GM12874 (cell line): ENCODE measurements around the gene HIKESHI.

ENCODE experiments used
- CTCF ChIP-seq: IDR thresholded peaks from 2 replicates; pipeline ENCODE4 v1.5.1; 2011; ENCODE audit warnings: low read depth, mild to moderate bottlenecking, control low read depth, low read length, moderate library complexity; ENCODE audit not compliant: insufficient read depth

Gene HIKESHI

GRCh38 chr11:86370171-86370570, 68.1 kb downstream of the HIKESHI start:
- TF ChIP-seq CTCF: no peak

GRCh38 chr11:86370922-86371594, 69.0 kb downstream of the HIKESHI start:
- TF ChIP-seq CTCF: no peak

GRCh38 chr11:86372041-86372440, 70.0 kb downstream of the HIKESHI start:
- no peak for TF ChIP-seq CTCF

GRCh38 chr11:86372586-86372985, 70.5 kb downstream of the HIKESHI start:
- TF ChIP-seq CTCF: no peak

- TF ChIP-seq CTCF: no peak
Observed at GRCh38 chr11:86374069-86374468, 72.0 kb downstream of the HIKESHI start.

GRCh38 chr11:86374586-86374985, 72.5 kb downstream of the HIKESHI start, which contains the start of gene CCDC81:
Gene CCDC81, plus strand, starts transcription at chr11:86374887. Its CDS starts 277 bp downstream, at chr11:86375164.
- TF ChIP-seq CTCF: no peak

GRCh38 chr11:86377972-86378371, 75.9 kb downstream of the HIKESHI start:
- TF ChIP-seq CTCF: no peak
